SU-DHL-6 (cell line): ENCODE results near the gene SNX30.

ENCODE experiments used
- EZH2phosphoT487 ChIP-seq: fragments of 200-600 bp; sonication (generic), shearing (Covaris generic); conservative IDR thresholded peaks from 2 replicates; pipeline ENCODE4 v1.6.1; 2018; ENCODE audit warnings: mild to moderate bottlenecking, antibody characterized with exemption, low read length, moderate library complexity, mixed read lengths
- TF ChIP-seq, protein P1 (sequence below): fragments of 200-600 bp; sonication (generic); IDR thresholded peaks from one replicate; pipeline ENCODE4 v1.5.1; 2017; ENCODE audit warnings: antibody characterized with exemption, mild to moderate bottlenecking, low read length, moderate library complexity; ENCODE audit not compliant: insufficient read depth, poor library complexity, severe bottlenecking

DNA sequence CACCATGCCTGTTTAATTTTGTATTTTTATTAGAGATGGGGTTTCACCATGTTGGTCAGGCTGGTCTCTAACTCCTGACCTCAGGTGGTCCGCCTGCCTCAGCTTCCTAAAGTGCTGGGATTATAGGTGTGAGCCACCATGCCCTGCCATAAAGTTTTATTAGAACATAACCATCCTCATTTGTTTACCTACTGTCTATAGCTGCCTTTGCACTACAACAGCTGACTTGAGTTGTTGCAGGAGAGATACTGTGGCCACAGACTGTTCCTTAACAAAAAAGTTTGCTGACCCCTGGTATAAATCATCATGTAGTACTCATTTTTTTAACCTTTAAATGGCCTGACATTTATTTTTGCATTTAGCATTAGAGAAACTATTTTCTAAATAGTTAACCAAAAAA lies 31.7 kb downstream of the SNX30 start:
- TF ChIP-seq, protein P1, sequence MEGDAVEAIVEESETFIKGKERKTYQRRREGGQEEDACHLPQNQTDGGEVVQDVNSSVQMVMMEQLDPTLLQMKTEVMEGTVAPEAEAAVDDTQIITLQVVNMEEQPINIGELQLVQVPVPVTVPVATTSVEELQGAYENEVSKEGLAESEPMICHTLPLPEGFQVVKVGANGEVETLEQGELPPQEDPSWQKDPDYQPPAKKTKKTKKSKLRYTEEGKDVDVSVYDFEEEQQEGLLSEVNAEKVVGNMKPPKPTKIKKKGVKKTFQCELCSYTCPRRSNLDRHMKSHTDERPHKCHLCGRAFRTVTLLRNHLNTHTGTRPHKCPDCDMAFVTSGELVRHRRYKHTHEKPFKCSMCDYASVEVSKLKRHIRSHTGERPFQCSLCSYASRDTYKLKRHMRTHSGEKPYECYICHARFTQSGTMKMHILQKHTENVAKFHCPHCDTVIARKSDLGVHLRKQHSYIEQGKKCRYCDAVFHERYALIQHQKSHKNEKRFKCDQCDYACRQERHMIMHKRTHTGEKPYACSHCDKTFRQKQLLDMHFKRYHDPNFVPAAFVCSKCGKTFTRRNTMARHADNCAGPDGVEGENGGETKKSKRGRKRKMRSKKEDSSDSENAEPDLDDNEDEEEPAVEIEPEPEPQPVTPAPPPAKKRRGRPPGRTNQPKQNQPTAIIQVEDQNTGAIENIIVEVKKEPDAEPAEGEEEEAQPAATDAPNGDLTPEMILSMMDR, result no peak
- TF ChIP-seq EZH2phosphoT487, result no peak
